Neuronal stem cell (in vitro differentiated cells): ENCODE measurements around the gene PCNX3.
A peak's percentile ranks its signal among the peaks of the same experiment; 100 is the strongest.
"Not testable (repeated sequence)": the region's sequence is repeated elsewhere in the genome, so short reads cannot be mapped to it uniquely, and the experiment has no call there.

Experiments
- DNase-seq: peaks from one replicate; pipeline ENCODE4 v3.0.0-alpha.2; 2013; ENCODE audit warnings: low spot score
- H2AFZ ChIP-seq: one replicate; pipeline ENCODE4 v1.6.1; 2013; ENCODE audit warnings: mild to moderate bottlenecking, low read length, inconsistent platforms
- H2AK5ac ChIP-seq: 2 replicates; pipeline ENCODE4 v1.6.1; 2013; ENCODE audit warnings: low read depth, mild to moderate bottlenecking, inconsistent platforms, low read length, moderate library complexity, mixed read lengths
- H2BK120ac ChIP-seq: 2 replicates; pipeline ENCODE4 v1.6.1; 2013; ENCODE audit warnings: low read depth, mild to moderate bottlenecking, inconsistent platforms, low read length, moderate library complexity, mixed read lengths
- H2BK12ac ChIP-seq: one replicate; pipeline ENCODE4 v1.6.1; 2013; ENCODE audit warnings: low read length, inconsistent platforms
- H2BK15ac ChIP-seq: 2 replicates; pipeline ENCODE4 v1.6.1; 2013; ENCODE audit warnings: mild to moderate bottlenecking, low read length, inconsistent platforms, mixed read lengths
- H2BK5ac ChIP-seq: one replicate; pipeline ENCODE4 v1.6.1; 2013; ENCODE audit warnings: inconsistent platforms, mild to moderate bottlenecking, low read length, moderate library complexity
- H3K14ac ChIP-seq: one replicate; pipeline ENCODE4 v1.6.1; 2013; ENCODE audit warnings: low read length, inconsistent platforms
- H3K18ac ChIP-seq: 2 replicates; pipeline ENCODE4 v1.6.1; 2013; ENCODE audit warnings: low read length, inconsistent platforms
- H3K23ac ChIP-seq: 2 replicates; pipeline ENCODE4 v1.6.1; 2013; ENCODE audit warnings: low read depth, mild to moderate bottlenecking, mixed read lengths, low read length, inconsistent platforms; ENCODE audit not compliant: poor library complexity
- H3K27ac ChIP-seq: replicated peaks from 3 replicates; pipeline ENCODE4 v1.5.1; 2013; ENCODE audit warnings: low read length, inconsistent platforms
- H3K27me3 ChIP-seq, 3 experiments: 2 replicates each; pipeline ENCODE4 v1.6.1; 2013; ENCODE audit warnings: low read length in 3 of 3, mild to moderate bottlenecking in 2 of 3, inconsistent platforms in 1 of 3, low read depth in 1 of 3, mixed read lengths in 1 of 3, moderate library complexity in 1 of 3; ENCODE audit not compliant: control insufficient read depth in 3 of 3, insufficient read depth in 3 of 3
- H3K36me3 ChIP-seq, 2 donors: replicated peaks in 1 of 2; 2 replicates each; pipeline ENCODE4 v1.6.1; 2013; ENCODE audit warnings: low read length in 2 of 2; ENCODE audit not compliant: control insufficient read depth in 2 of 2, insufficient read depth in 2 of 2
- H3K4ac ChIP-seq: 2 replicates; pipeline ENCODE4 v1.6.1; 2013; ENCODE audit warnings: inconsistent platforms, mild to moderate bottlenecking, low read length, moderate library complexity
- H3K4me1 ChIP-seq, 2 donors: 1 replicate in 1 of 2; 2 replicates in 1 of 2; pipeline ENCODE4 v1.6.1; 2013; ENCODE audit warnings: low read length in 2 of 2, low read depth in 1 of 2; ENCODE audit not compliant: control insufficient read depth in 2 of 2, insufficient read depth in 1 of 2
- H3K4me2 ChIP-seq: one replicate; pipeline ENCODE4 v1.6.1; 2013; ENCODE audit warnings: mild to moderate bottlenecking, low read length, inconsistent platforms; ENCODE audit not compliant: insufficient read depth, poor library complexity, severe bottlenecking
- H3K4me3 ChIP-seq, 2 donors: 2 replicates each; pipeline ENCODE4 v1.5.1; 2013; ENCODE audit warnings: low read length in 2 of 2, mild to moderate bottlenecking in 2 of 2, inconsistent platforms in 1 of 2, moderate library complexity in 1 of 2
- H3K79me1 ChIP-seq: one replicate; pipeline ENCODE4 v1.6.1; 2013; ENCODE audit warnings: low read depth, mild to moderate bottlenecking, inconsistent platforms, low read length, moderate library complexity
- H3K9ac ChIP-seq: one replicate; pipeline ENCODE4 v1.6.1; 2013; ENCODE audit warnings: mild to moderate bottlenecking, low read depth, low read length, inconsistent platforms; ENCODE audit not compliant: poor library complexity
- H3K9me3 ChIP-seq, 2 donors: replicated peaks in 1 of 2; 2 replicates each; pipeline versions ENCODE3 to v1.6.1; 2013; ENCODE audit warnings: low read length in 2 of 2, mild to moderate bottlenecking in 2 of 2, inconsistent platforms in 1 of 2, low read depth in 1 of 2, mixed read lengths in 1 of 2, moderate library complexity in 1 of 2; ENCODE audit not compliant: control insufficient read depth in 2 of 2, insufficient read depth in 1 of 2
- H4K8ac ChIP-seq: one replicate; pipeline ENCODE4 v1.6.1; 2013; ENCODE audit warnings: low read depth, mild to moderate bottlenecking, inconsistent platforms, low read length, moderate library complexity
- H4K91ac ChIP-seq: one replicate; pipeline ENCODE4 v1.6.1; 2013; ENCODE audit warnings: low read length, low read depth, mild to moderate bottlenecking, inconsistent platforms; ENCODE audit not compliant: poor library complexity
- WGBS, 2 donors: extraction: QIAGEN DNeasy Blood & Tissue Kit; methylation state at CpG; one replicate each; pipeline ENCODE4 v1.1.7; 2013; ENCODE audit warnings: missing lambda C conversion rate in 2 of 2, mixed read lengths in 1 of 2; ENCODE audit not compliant: insufficient read length in 2 of 2, insufficient replicate concordance in 1 of 2; ENCODE audit errors: extremely low coverage in 2 of 2; 5-methylcytosine and 5-hydroxymethylcytosine counted together

PCNX3 gene

DNA sequence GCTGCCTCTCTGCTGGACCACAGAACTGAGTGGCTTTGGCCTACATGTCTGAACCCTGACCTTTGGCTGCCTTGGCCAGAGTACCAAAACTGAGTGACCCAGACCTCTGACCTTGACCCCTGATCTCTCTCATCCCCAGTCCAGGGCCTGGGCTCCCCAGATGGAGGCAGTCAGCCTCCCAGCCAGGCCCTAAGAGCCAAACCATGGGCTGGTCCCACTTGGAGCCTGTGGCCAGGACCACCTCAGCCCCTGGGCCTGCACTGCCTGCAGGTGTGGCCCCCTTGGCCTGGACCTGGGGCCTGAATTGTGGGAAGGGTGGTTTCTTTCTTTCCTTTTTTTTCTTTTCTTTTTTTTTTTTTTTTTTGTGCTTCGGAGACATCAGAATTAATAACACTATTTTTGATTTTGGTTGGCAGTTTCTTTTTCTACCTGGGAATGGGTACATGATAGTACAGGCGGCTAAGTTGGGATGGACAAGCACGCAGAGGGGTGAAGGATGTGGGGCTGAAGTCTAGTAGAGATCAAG is 21.5 kb downstream of the PCNX3 start:
- H2AFZ ChIP-seq, result peak overlapping the region; percentile 62
- H3K4me2 ChIP-seq, result no peak overlapping the region
- peak overlapping the region; percentile 40 for H2AK5ac ChIP-seq
- H3K23ac ChIP-seq, result peak overlapping the region; percentile 85
- H4K91ac ChIP-seq, result no peak overlapping the region
- DNase-seq, result no peak
- no CpG with 5 or more reads among the region's 3 CpGs for WGBS, 2 donors
- H3K4me1 ChIP-seq, result peaks cover 16 to 18% of the 10 kb centered on the region in 2 donors
- H2BK12ac ChIP-seq, result no peak overlapping the region
- H3K4ac ChIP-seq, result peak overlapping the region; percentile 6
- peak overlapping the region in 1 of 2 donors; percentile 76 for H3K4me3 ChIP-seq
- H3K27me3 ChIP-seq, result no peaks in the 10 kb centered on the region
- H2BK120ac ChIP-seq, result no peak overlapping the region
- H2BK15ac ChIP-seq, result no peak overlapping the region
- peaks cover 0 to 2% of the 10 kb centered on the region in 2 donors for H3K9me3 ChIP-seq
- H4K8ac ChIP-seq, result no peak overlapping the region
- H3K18ac ChIP-seq, result peak overlapping the region; percentile 76
- peak overlapping the region; percentile 56 for H3K14ac ChIP-seq
- peak overlapping the region; percentile 73 for H3K27ac ChIP-seq
- H3K79me1 ChIP-seq, result peaks cover 11% of the 10 kb centered on the region
- H2BK5ac ChIP-seq, result peak overlapping the region; percentile 90
- peak overlapping the region; percentile 92 for H3K9ac ChIP-seq
- H3K36me3 ChIP-seq, result peaks cover 29 to 53% of the 10 kb centered on the region in 2 donors

GRCh38 chr11:65637794-65638419 is 22.3 kb downstream of the PCNX3 start, which contains the start of gene SIPA1:
Gene SIPA1, plus strand, starts transcription at chr11:65638101. Its CDS starts 2,821 bp downstream, at chr11:65640922.
- peak; percentile 90 for DNase-seq
- Histone ChIP-seq H3K27ac (peak within 1 kb of the TSS; percentile 75), H3K9ac (peak within 1 kb of the TSS; percentile 92), H3K36me3 (peaks cover 29 to 55% of the 10 kb centered on the region in 2 donors), H3K18ac (peak within 1 kb of the TSS; percentile 94), H3K4me1 (peaks cover 16 to 22% of the 10 kb centered on the region in 2 donors), H3K4me2 (peak within 1 kb of the TSS; percentile 91), H3K79me1 (peaks cover 11% of the 10 kb centered on the region), H3K14ac (peak within 1 kb of the TSS; percentile 56), H3K27me3 (peaks cover 0 to 3% (median 0%) of the 10 kb centered on the region in 3 experiments), H2BK15ac (peak within 1 kb of the TSS; percentile 14), H4K91ac (no peak within 1 kb of the TSS), H2BK120ac (peak within 1 kb of the TSS; percentile 72), H3K23ac (peak within 1 kb of the TSS; percentile 95), H3K4me3 (peak within 1 kb of the TSS; percentile 76 to 80), H2AK5ac (peak within 1 kb of the TSS; percentile 88), H2AFZ (peak within 1 kb of the TSS; percentile 90), H4K8ac (no peak within 1 kb of the TSS), H3K4ac (peak within 1 kb of the TSS; percentile 6), H2BK5ac (peak within 1 kb of the TSS; percentile 93), H3K9me3 (peaks cover 0 to 2% of the 10 kb centered on the region in 2 donors), H2BK12ac (peak within 1 kb of the TSS; percentile 90)
- WGBS, 2 donors, result no CpG with 5 or more reads among the region's 46 CpGs

- H3K9ac ChIP-seq, H3K4ac ChIP-seq, H3K14ac ChIP-seq, H3K27ac ChIP-seq, H3K9me3 ChIP-seq, H3K4me2 ChIP-seq, H3K18ac ChIP-seq, H2BK12ac ChIP-seq, H4K91ac ChIP-seq, H2BK120ac ChIP-seq, H2BK5ac ChIP-seq, H2AFZ ChIP-seq, H3K4me3 ChIP-seq, DNase-seq, H4K8ac ChIP-seq, H3K27me3 ChIP-seq, H2BK15ac ChIP-seq, H3K23ac ChIP-seq: not testable (repeated sequence)
- no CpG with 5 or more reads among the region's 9 CpGs for WGBS, 2 donors
- peaks cover 28 to 45% of the 10 kb centered on the region in 2 donors for H3K36me3 ChIP-seq
- H2AK5ac ChIP-seq, result peak overlapping the region; percentile 68
- peaks cover 11% of the 10 kb centered on the region for H3K79me1 ChIP-seq
- peaks cover 16 to 25% of the 10 kb centered on the region in 2 donors for H3K4me1 ChIP-seq
These were observed 23.6 kb downstream of the PCNX3 start for GRCh38 chr11:65639228-65639597.
